GM12872 (cell line): Measurements from ENCODE around the gene FYN.
A peak's percentile ranks its signal among the peaks of the same experiment; 100 is the strongest.

Experiments used
- CTCF ChIP-seq: IDR thresholded peaks from 3 replicates; pipeline ENCODE4 v1.5.1; 2011; ENCODE audit warnings: low read depth, mild to moderate bottlenecking, low read length, moderate library complexity; ENCODE audit not compliant: insufficient read depth

Gene FYN

DNA sequence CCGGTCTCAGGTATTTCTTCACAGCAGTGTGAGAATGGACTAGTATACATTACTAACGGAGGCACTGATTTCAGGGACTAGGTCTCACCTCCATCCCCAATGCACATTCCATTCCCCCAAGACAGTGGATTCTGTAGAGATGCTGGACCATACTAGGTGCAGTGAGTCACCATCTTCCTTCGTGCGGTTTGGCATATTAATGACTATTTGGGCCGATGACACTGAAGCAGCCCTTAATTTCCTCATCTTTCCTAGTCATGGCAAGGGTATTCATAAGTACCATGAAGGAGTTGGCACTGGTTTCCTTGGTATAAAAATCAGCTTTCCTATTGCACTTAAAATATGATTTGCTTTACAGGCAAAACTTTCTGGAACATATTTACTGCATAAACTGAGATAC lies 146.2 kb downstream of the FYN start:
- no peak for TF ChIP-seq CTCF

DNA sequence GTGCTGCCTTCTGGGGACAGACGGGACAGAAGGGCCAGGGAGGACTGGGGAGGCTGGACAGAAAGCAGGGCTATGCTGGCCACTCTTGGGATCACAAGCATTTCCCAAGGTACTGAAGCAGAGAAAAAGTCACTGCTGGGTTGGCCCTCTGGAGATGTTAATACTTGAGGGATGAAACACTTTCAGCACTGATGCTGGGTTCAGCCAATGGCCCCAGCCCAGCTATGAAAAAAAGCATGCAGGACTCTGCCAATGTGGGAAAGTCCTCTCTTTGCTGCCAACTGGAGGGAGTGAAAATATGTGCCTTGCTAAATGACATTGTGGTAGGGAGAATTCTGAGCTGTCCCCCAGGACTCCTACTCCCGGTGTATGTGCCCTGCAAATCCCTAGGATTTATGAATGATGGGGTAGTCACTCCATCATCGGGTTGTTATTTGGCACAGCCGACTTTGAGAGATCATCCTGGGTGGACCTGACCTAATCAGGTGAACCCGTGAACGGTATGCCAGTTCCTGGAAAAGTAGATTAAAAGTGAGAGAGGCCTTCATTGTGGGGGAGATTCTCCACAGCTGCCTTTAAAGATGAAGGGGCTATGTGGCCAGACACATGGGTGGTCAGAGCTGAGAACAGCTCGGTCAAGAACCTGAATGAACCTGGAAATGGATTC lies 147.7 kb downstream of the FYN start:
- no peak for TF ChIP-seq CTCF

DNA sequence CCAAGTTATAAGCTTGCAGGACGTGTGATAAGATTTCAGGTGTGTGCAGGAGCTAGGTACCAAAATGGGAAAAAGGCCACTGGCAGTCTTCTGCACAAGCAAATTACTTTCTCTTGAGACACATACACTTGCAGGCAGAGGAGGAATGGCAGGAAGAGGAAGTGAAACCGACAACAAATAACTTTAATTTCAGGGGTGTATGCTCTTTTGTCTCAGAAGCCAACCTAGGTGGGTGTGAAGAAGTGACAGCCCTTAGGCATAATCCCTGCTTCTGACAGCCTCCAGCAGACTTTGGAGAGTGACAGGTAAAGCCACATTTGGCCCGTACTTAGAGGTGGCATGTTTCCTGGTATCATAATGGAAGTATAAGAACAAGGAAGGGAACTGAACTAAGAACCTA lies 148.7 kb downstream of the FYN start:
- no peak for TF ChIP-seq CTCF

GRCh38 chr6:111724039-111724438 lies 149.2 kb downstream of the FYN start:
- TF ChIP-seq CTCF = no peak

- TF ChIP-seq CTCF = no peak
These were observed 149.8 kb downstream of the FYN start for GRCh38 chr6:111723412-111723970.

DNA sequence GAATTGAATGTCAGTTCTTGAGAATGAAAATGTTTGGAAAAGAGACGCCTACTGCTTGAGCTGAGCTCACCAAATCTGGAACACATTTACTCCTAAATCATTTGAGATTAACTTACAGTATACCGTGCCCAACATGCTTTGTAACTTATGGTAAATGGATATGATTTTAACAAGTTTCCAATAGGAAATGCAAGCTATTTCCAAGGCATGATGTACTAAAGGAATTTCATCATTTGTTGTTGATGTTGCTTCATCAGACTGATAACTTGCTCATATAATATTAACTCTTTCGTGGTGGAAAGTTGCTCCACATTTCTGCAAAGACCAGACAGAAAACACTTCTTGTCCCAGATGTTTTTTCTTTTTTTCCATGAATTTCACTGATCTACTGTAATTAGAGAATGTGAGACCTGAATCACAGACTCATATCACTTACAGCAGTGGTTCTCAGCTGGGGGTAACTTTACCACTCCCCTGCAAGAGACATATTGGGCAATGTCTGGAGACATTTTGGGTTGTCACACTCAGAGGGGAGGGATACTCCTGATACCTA lies 151.0 kb downstream of the FYN start:
- no peak for TF ChIP-seq CTCF

- peak; percentile 86 for TF ChIP-seq CTCF
These were observed 151.5 kb downstream of the FYN start for GRCh38 chr6:111721753-111722154.
